ENCODE measurements around the gene TASOR2.

TASOR2 gene

GRCh38 chr10:5663692-5664427 is 20.8 kb upstream of the TASOR2 start:
- POLR2A ChIA-PET: no interaction called here
- H3K27me3 ChIP-seq (replicated peaks in 2 of 5; ENCODE audit: control insufficient read depth in 4 of 5, insufficient read depth in 5 of 5, low read length in 4 of 5): no peaks in the 10 kb centered on the region
- H3K9me3 ChIP-seq (ENCODE audit: control extremely low read depth in 1 of 5, control insufficient read depth in 4 of 5, insufficient read depth in 2 of 5, low read depth in 1 of 5, low read length in 4 of 5): no peaks in the 10 kb centered on the region
- 90% methylated on average over 6 of the region's 12 CpGs for WGBS (ENCODE audit: insufficient coverage)
- H3K27ac ChIP-seq (ENCODE audit: insufficient read depth in 1 of 2, low read depth in 1 of 2, low read length in 2 of 2, poor library complexity in 1 of 2, severe bottlenecking in 2 of 2): no peak overlapping the region
- no peaks in the 10 kb centered on the region for H3K36me3 ChIP-seq (ENCODE audit: control insufficient read depth in 4 of 4, insufficient read depth in 4 of 4, low read length in 3 of 4)
- DNase-seq: no peak
- no peak overlapping the region for H3K4me3 ChIP-seq (ENCODE audit: control insufficient read depth in 1 of 7, extremely low read depth in 1 of 7, insufficient read depth in 4 of 7, low read depth in 2 of 7, low read length in 6 of 7)
- CTCF ChIA-PET: interaction anchor here (1.1 to 1.6 kb wide), 2 partner anchors 18 to 29 kb away, joined by 3 to 4 read pairs; no protein-coding TSS in a partner anchor
- H3K4me1 ChIP-seq (ENCODE audit: control extremely low read depth in 1 of 4, control insufficient read depth in 4 of 4, insufficient read depth in 4 of 4, low read length in 3 of 4): peaks cover 14 to 39% (median 32%) of the 10 kb centered on the region in 4 experiments

GRCh38 chr10:5665373-5666007 is 19.1 kb upstream of the TASOR2 start:
- 4% methylated on average over 5 of the region's 9 CpGs for WGBS (ENCODE audit: insufficient coverage)
- Histone ChIP-seq H3K4me3 (ENCODE audit: control insufficient read depth in 1 of 7, extremely low read depth in 1 of 7, insufficient read depth in 4 of 7, low read depth in 2 of 7, low read length in 6 of 7) (peak overlapping the region; percentile 66 to 92 (median 80)), H3K36me3 (ENCODE audit: control insufficient read depth in 4 of 4, insufficient read depth in 4 of 4, low read length in 3 of 4) (no peaks in the 10 kb centered on the region), H3K9me3 (ENCODE audit: control extremely low read depth in 1 of 5, control insufficient read depth in 4 of 5, insufficient read depth in 2 of 5, low read depth in 1 of 5, low read length in 4 of 5) (no peaks in the 10 kb centered on the region), H3K4me1 (ENCODE audit: control extremely low read depth in 1 of 4, control insufficient read depth in 4 of 4, insufficient read depth in 4 of 4, low read length in 3 of 4) (peaks cover 14 to 30% (median 22%) of the 10 kb centered on the region in 4 experiments), H3K27ac (ENCODE audit: insufficient read depth in 1 of 2, low read depth in 1 of 2, low read length in 2 of 2, poor library complexity in 1 of 2, severe bottlenecking in 2 of 2) (peak overlapping the region in 1 of 2 experiments; percentile 61), H3K27me3 (replicated peaks in 2 of 5; ENCODE audit: control insufficient read depth in 4 of 5, insufficient read depth in 5 of 5, low read length in 4 of 5) (no peaks in the 10 kb centered on the region)
- peak in 2 of 3 donors; percentile 51 to 53 for DNase-seq
- ChIA-PET POLR2A (no interaction called here), CTCF (interaction anchor here (0.7 to 1.6 kb wide), 5 partner anchors 16 to 72 kb away, joined by 3 to 5 read pairs (median 3); no protein-coding TSS in a partner anchor)

- under 1% methylated on average over 91 of the region's 112 CpGs for WGBS (ENCODE audit: insufficient coverage)
- Histone ChIP-seq H3K27me3 (replicated peaks in 2 of 5; ENCODE audit: control insufficient read depth in 4 of 5, insufficient read depth in 5 of 5, low read length in 4 of 5) (no peaks in the 10 kb centered on the region), H3K27ac (ENCODE audit: insufficient read depth in 1 of 2, low read depth in 1 of 2, low read length in 2 of 2, poor library complexity in 1 of 2, severe bottlenecking in 2 of 2) (peak within 1 kb of the TSS in 1 of 2 experiments; percentile 61), H3K36me3 (ENCODE audit: control insufficient read depth in 4 of 4, insufficient read depth in 4 of 4, low read length in 3 of 4) (no peaks in the 10 kb centered on the region), H3K4me1 (ENCODE audit: control extremely low read depth in 1 of 4, control insufficient read depth in 4 of 4, insufficient read depth in 4 of 4, low read length in 3 of 4) (peaks cover 14 to 30% (median 21%) of the 10 kb centered on the region in 4 experiments), H3K9me3 (ENCODE audit: control extremely low read depth in 1 of 5, control insufficient read depth in 4 of 5, insufficient read depth in 2 of 5, low read depth in 1 of 5, low read length in 4 of 5) (no peaks in the 10 kb centered on the region), H3K4me3 (ENCODE audit: control insufficient read depth in 1 of 7, extremely low read depth in 1 of 7, insufficient read depth in 4 of 7, low read depth in 2 of 7, low read length in 6 of 7) (peak within 1 kb of the TSS; percentile 66 to 92 (median 80))
- DNase-seq: peak in 2 of 3 donors; percentile 49 to 66
- CTCF ChIA-PET: interaction anchor here (1.2 to 1.6 kb wide), 4 partner anchors 32 to 164 kb away, joined by 3 to 5 read pairs (median 3); no protein-coding TSS in a partner anchor
- POLR2A ChIA-PET: no interaction called here
These were observed 18.4 kb upstream of the TASOR2 start, which contains the start of gene ASB13 for GRCh38 chr10:5666008-5666840. ASB13 (minus strand) TSS chr10:5666595; CDS start chr10:5666551, 44 bp downstream.

- H3K27ac ChIP-seq (ENCODE audit: insufficient read depth in 1 of 2, low read depth in 1 of 2, low read length in 2 of 2, poor library complexity in 1 of 2, severe bottlenecking in 2 of 2): no peak overlapping the region
- DNase-seq: peak; percentile 37 to 83 (median 77)
- ChIA-PET POLR2A (no interaction called here), CTCF (interaction anchor here (0.8 to 1.2 kb wide), 2 partner anchors 16 to 163 kb away, joined by 3 to 4 read pairs; no protein-coding TSS in a partner anchor)
- peak overlapping the region; percentile 66 to 92 (median 80) for H3K4me3 ChIP-seq (ENCODE audit: control insufficient read depth in 1 of 7, extremely low read depth in 1 of 7, insufficient read depth in 4 of 7, low read depth in 2 of 7, low read length in 6 of 7)
- WGBS (ENCODE audit: insufficient coverage): 14% methylated on average over 13 of the region's 15 CpGs
- no peaks in the 10 kb centered on the region for H3K9me3 ChIP-seq (ENCODE audit: control extremely low read depth in 1 of 5, control insufficient read depth in 4 of 5, insufficient read depth in 2 of 5, low read depth in 1 of 5, low read length in 4 of 5)
- H3K36me3 ChIP-seq (ENCODE audit: control insufficient read depth in 4 of 4, insufficient read depth in 4 of 4, low read length in 3 of 4): no peaks in the 10 kb centered on the region
- no peaks in the 10 kb centered on the region for H3K27me3 ChIP-seq (replicated peaks in 2 of 5; ENCODE audit: control insufficient read depth in 4 of 5, insufficient read depth in 5 of 5, low read length in 4 of 5)
- peaks cover 14 to 30% (median 21%) of the 10 kb centered on the region in 4 experiments for H3K4me1 ChIP-seq (ENCODE audit: control extremely low read depth in 1 of 4, control insufficient read depth in 4 of 4, insufficient read depth in 4 of 4, low read length in 3 of 4)
These were observed 17.6 kb upstream of the TASOR2 start for GRCh38 chr10:5666841-5667630.

GRCh38 chr10:5668429-5668828 is 16.2 kb upstream of the TASOR2 start:
- no peak overlapping the region for H3K4me3 ChIP-seq (ENCODE audit: control insufficient read depth in 1 of 7, extremely low read depth in 1 of 7, insufficient read depth in 4 of 7, low read depth in 2 of 7, low read length in 6 of 7)
- 90% methylated on average over 2 of the region's 4 CpGs for WGBS (ENCODE audit: insufficient coverage)
- H3K27me3 ChIP-seq (replicated peaks in 2 of 5; ENCODE audit: control insufficient read depth in 4 of 5, insufficient read depth in 5 of 5, low read length in 4 of 5): no peaks in the 10 kb centered on the region
- peaks cover 14 to 26% (median 21%) of the 10 kb centered on the region in 4 experiments for H3K4me1 ChIP-seq (ENCODE audit: control extremely low read depth in 1 of 4, control insufficient read depth in 4 of 4, insufficient read depth in 4 of 4, low read length in 3 of 4)
- no peak for DNase-seq
- no peaks in the 10 kb centered on the region for H3K36me3 ChIP-seq (ENCODE audit: control insufficient read depth in 4 of 4, insufficient read depth in 4 of 4, low read length in 3 of 4)
- no peak overlapping the region for H3K27ac ChIP-seq (ENCODE audit: insufficient read depth in 1 of 2, low read depth in 1 of 2, low read length in 2 of 2, poor library complexity in 1 of 2, severe bottlenecking in 2 of 2)
- ChIA-PET CTCF (interaction anchor here (1.2 to 1.4 kb wide), 2 partner anchors 11 to 29 kb away, joined by 3 read pairs; no protein-coding TSS in a partner anchor), POLR2A (interaction anchor here (1.0 kb wide), 1 partner anchor 9 kb away, joined by 3 read pairs; no protein-coding TSS in a partner anchor)
- H3K9me3 ChIP-seq (ENCODE audit: control extremely low read depth in 1 of 5, control insufficient read depth in 4 of 5, insufficient read depth in 2 of 5, low read depth in 1 of 5, low read length in 4 of 5): peaks cover 2 to 5% (median 3%) of the 10 kb centered on the region in 5 experiments

GRCh38 chr10:5669604-5670003 is 15.0 kb upstream of the TASOR2 start:
- CTCF ChIA-PET: interaction anchor here (1.4 kb wide), 1 partner anchor 10 kb away, joined by 3 read pairs; no protein-coding TSS in a partner anchor
- peaks cover 14 to 22% (median 19%) of the 10 kb centered on the region in 4 experiments for H3K4me1 ChIP-seq (ENCODE audit: control extremely low read depth in 1 of 4, control insufficient read depth in 4 of 4, insufficient read depth in 4 of 4, low read length in 3 of 4)
- peaks cover 3 to 8% (median 4%) of the 10 kb centered on the region in 5 experiments for H3K9me3 ChIP-seq (ENCODE audit: control extremely low read depth in 1 of 5, control insufficient read depth in 4 of 5, insufficient read depth in 2 of 5, low read depth in 1 of 5, low read length in 4 of 5)
- no peaks in the 10 kb centered on the region for H3K27me3 ChIP-seq (replicated peaks in 2 of 5; ENCODE audit: control insufficient read depth in 4 of 5, insufficient read depth in 5 of 5, low read length in 4 of 5)
- 100% methylated on average over 1 of the region's 1 CpG for WGBS (ENCODE audit: insufficient coverage)
- no peak overlapping the region for H3K4me3 ChIP-seq (ENCODE audit: control insufficient read depth in 1 of 7, extremely low read depth in 1 of 7, insufficient read depth in 4 of 7, low read depth in 2 of 7, low read length in 6 of 7)
- POLR2A ChIA-PET: no interaction called here
- H3K27ac ChIP-seq (ENCODE audit: insufficient read depth in 1 of 2, low read depth in 1 of 2, low read length in 2 of 2, poor library complexity in 1 of 2, severe bottlenecking in 2 of 2): no peak overlapping the region
- DNase-seq: peak in 1 of 3 donors; percentile 19
- H3K36me3 ChIP-seq (ENCODE audit: control insufficient read depth in 4 of 4, insufficient read depth in 4 of 4, low read length in 3 of 4): no peaks in the 10 kb centered on the region
